GM19240 (cell line): ENCODE data around the gene KRTAP17-1.
"Not testable (repeated sequence)": the region's sequence is repeated elsewhere in the genome, so short reads cannot be mapped to it uniquely, and the experiment has no call there.

Source experiments
- DNase-seq: peaks from one replicate; pipeline ENCODE4 v3.0.0; 2011; ENCODE audit warnings: low spot score; ENCODE audit not compliant: insufficient read length

KRTAP17-1 gene

GRCh38 chr17:41315204-41315794 is at the start of gene KRTAP17-1:
KRTAP17-1 (minus strand) TSS chr17:41315710; CDS start chr17:41315650, 60 bp downstream.
- DNase-seq = no peak

DNA sequence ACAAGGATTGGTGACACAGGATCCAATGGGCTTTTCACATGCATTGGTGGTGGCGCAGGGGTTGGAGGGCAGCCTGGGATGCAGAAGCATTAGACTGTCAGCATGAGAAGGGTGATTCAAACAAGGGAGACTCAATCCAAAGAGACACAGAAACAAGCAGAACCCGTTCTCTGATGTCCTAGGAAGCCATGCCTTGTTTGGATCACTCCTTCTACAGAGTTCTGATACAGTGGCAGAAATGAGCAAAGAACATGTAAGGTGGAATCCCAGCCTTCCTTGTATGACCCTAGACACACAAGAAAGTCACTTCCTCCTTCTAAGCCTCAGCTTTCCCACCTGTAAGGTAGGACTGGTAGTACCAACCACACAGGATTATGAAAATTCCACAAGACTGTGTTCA is 48.4 kb upstream of the KRTAP17-1 start:
- no peak for DNase-seq

- no peak for DNase-seq
These were observed 44.9 kb upstream of the KRTAP17-1 start for GRCh38 chr17:41360296-41360995.

DNA sequence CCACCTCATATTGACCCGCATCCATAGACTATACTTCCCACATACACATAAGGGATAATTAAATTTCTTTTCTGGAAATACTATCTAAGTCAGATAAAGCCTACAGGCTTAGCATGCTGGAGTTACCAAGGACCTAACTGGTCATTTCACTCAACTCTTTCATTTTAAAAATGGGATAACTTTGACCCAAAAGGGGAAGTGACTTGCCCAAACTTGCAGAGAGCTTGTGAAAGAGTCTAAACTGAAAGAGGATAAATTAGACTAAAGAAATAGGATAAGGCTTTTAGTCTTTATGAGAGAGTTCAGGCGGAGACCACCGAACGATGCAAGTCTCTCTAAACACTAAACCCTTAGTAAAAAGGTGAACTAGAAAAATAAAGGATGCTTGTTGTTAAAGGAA is 39.0 kb upstream of the KRTAP17-1 start:
- DNase-seq = no peak

DNA sequence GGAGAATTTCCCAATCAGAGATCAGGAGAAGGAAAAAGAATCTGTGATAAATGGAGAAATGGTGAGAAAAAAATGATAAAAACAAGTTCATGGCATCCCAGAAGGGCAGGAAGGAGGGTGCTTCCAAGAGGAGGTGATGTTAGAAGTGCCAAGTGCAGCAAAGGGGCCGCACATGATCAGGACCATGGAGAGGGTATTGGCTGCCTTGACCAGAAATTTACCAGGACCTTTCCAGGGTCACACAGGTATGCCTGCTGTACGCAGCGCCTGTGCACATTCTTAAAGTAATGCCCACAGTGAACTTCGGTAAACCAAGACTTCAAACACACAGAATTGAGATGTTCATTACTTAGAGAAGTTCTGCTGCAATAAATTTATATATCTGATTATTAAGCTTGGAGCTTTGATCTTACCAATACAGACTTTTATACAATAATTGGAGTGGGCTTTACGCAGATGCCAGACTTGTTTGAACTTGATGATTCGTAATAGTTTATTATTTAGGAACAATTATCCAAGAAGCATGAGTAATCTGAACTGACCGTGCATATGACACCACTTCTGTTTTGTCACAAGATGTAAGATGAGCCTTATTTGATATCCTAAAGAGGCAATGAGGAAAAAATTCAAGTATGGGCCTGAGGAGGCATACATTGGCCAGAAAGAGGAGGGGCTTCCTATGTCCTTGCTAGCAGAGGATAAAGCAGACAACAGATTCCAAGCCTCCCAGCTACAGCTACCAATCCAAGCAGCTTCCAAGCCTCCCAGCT is 37.3 kb upstream of the KRTAP17-1 start:
- DNase-seq = no peak

- no peak for DNase-seq
These were observed 35.7 kb upstream of the KRTAP17-1 start for GRCh38 chr17:41351177-41351576.

GRCh38 chr17:41350381-41350878 is 34.9 kb upstream of the KRTAP17-1 start, which contains the start of gene KRT33A:
KRT33A (minus strand) TSS chr17:41350828; CDS start chr17:41350767, 61 bp downstream.
- DNase-seq = not testable (repeated sequence)

DNA sequence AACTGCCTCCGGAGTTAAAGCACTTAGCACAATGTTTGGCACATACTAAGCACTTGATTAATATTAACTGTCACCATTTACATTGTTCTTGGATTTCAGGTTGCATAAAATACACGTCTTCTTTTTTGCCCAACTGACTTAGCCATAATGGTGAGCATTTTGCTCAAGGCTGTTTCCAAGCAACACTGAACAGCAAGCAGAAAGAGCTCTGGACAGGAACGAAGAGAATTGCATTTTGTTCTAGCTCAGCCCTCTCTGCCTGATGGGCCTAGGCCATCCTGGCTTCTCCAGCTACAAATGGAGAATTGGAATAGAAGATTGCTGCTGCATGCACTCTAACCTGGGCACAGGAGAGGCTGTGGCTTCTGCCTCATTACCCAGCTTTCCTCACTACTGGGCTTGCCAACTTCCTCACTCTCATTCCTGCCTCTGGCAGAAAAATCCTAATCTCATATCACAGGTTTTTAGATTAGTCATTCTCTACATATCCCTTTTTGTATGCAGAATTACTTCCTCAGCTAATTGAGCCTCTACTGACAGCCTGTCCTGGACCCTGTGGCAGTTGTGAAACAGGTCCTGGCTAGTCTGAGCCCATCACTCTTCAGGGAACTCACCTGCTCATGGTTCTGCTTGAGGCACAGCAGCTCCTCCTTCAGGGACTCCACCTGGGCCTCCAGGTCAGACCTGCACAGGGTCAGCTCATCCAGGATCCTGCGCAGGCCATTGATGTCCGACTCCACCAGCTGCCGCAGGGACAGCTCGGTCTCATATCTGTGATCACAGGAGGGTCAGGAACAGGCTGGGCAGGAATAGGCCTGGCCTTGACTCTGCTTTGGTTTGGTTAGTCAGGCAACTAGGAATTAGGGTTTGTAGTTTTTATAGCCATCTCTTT is 32.6 kb upstream of the KRTAP17-1 start:
- no peak for DNase-seq

DNA sequence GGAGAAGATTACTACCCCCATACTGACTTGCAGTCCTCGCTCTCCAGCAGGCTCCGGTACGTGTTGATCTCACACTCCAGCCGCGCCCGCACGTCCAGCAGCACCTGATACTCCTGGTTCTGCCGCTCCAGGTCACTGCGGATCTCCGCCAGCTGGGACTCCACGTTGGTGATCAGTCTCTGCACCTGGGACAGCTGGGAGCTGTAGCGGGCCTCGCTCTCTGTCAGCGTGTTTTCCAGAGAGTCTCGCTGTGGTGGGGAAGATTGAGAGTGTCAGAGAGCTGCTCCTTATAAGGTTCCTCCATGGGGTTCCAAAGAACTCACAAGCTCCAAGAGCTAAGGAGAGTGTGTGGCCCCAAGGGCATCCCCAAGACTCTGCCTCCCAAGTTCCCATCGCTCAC is 30.9 kb upstream of the KRTAP17-1 start:
- not testable (repeated sequence) for DNase-seq

- DNase-seq = no peak
These were observed 30.5 kb upstream of the KRTAP17-1 start for GRCh38 chr17:41345992-41346391.

- DNase-seq = no peak
These were observed 27.5 kb upstream of the KRTAP17-1 start for GRCh38 chr17:41343029-41343428.

- DNase-seq = no peak
These were observed 25.7 kb upstream of the KRTAP17-1 start for GRCh38 chr17:41340934-41341861.

- DNase-seq = no peak
These were observed 25.0 kb upstream of the KRTAP17-1 start for GRCh38 chr17:41340494-41340893.

- DNase-seq = no peak
These were observed 24.2 kb upstream of the KRTAP17-1 start for GRCh38 chr17:41339571-41340172.

GRCh38 chr17:41338961-41339485 is 23.5 kb upstream of the KRTAP17-1 start:
- DNase-seq = no peak

- DNase-seq = no peak
These were observed 20.2 kb upstream of the KRTAP17-1 start for GRCh38 chr17:41335747-41336146.

- DNase-seq = no peak
These were observed 19.1 kb upstream of the KRTAP17-1 start for GRCh38 chr17:41334385-41335305.

DNA sequence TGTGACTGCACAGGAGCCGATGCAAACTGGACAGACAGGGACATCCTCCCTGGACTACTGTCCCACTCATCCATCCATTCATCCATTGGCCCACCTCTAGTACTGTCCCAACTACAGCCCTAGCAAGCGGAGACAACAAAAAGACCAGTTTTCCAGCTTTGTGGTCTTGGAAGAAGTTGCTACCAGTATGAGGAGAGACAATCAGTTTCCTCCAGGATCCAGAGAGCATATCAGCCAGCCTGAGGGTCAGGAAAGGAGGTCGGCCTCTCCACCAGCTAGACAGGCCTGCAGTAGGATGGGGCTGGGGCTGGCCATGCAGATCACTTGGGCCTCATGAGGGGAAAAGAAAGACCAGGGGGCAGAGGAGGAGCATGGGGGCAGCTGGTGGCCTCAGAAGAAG is 18.3 kb upstream of the KRTAP17-1 start:
- DNase-seq = no peak
